Liver (tissue), 9 donors: Measurements from ENCODE around the gene SPRYD7. TPM values are rescaled to one million over a fixed set of nuclear protein-coding genes. Genes with fewer than 3 reads are reported as not detected.

Source experiments
- DNase-seq: peaks from one replicate; pipeline ENCODE4 v3.0.0-alpha.2; 2017; ENCODE audit warnings: low spot score
- H3K27ac ChIP-seq, 2 donors: one replicate each; pipeline ENCODE4 v1.7.0; 2013; ENCODE audit warnings: inconsistent platforms in 2 of 2, low read length in 2 of 2, control low read depth in 1 of 2, low read depth in 1 of 2, mild to moderate bottlenecking in 1 of 2
- H3K27me3 ChIP-seq, 4 donors: one replicate each; pipeline versions ENCODE4 v1.6.1 to v1.7.0; 2013; ENCODE audit warnings: low read length in 3 of 4, inconsistent platforms in 1 of 4, mild to moderate bottlenecking in 1 of 4, moderate library complexity in 1 of 4; ENCODE audit not compliant: control insufficient read depth in 4 of 4, insufficient read depth in 4 of 4
- H3K36me3 ChIP-seq, 4 donors: one replicate each; pipeline versions ENCODE4 v1.6.1 to v1.7.0; 2013; ENCODE audit warnings: low read length in 3 of 4, mild to moderate bottlenecking in 3 of 4, low read depth in 1 of 4, moderate library complexity in 1 of 4; ENCODE audit not compliant: control insufficient read depth in 4 of 4, insufficient read depth in 3 of 4
- H3K4me1 ChIP-seq, 4 donors: one replicate each; pipeline versions ENCODE4 v1.6.1 to v1.7.0; 2013; ENCODE audit warnings: low read length in 3 of 4, mild to moderate bottlenecking in 3 of 4, moderate library complexity in 1 of 4; ENCODE audit not compliant: control insufficient read depth in 4 of 4, insufficient read depth in 4 of 4
- H3K4me3 ChIP-seq, 3 donors: one replicate each; pipeline versions ENCODE4 v1.6.1 to v1.7.0; 2013; ENCODE audit warnings: low read length in 3 of 3, control low read depth in 1 of 3, low read depth in 1 of 3, mild to moderate bottlenecking in 1 of 3
- H3K9ac ChIP-seq, 2 donors: one replicate each; pipeline ENCODE4 v1.7.0; 2013; ENCODE audit warnings: low read length in 2 of 2, mild to moderate bottlenecking in 2 of 2, moderate library complexity in 2 of 2, control low read depth in 1 of 2, low read depth in 1 of 2
- H3K9me3 ChIP-seq, 4 donors: one replicate each; pipeline versions ENCODE4 v1.6.1 to v1.7.0; 2013; ENCODE audit warnings: low read length in 3 of 4; ENCODE audit not compliant: control insufficient read depth in 4 of 4
- ATF3 ChIP-seq: IDR thresholded peaks from 2 replicates; pipeline ENCODE4 v1.6.1; 2016; ENCODE audit warnings: antibody characterized with exemption
- CTCF ChIP-seq: fragments of 150-350 bp; IDR thresholded peaks from 2 replicates; pipeline ENCODE4 v1.5.1; 2017; ENCODE audit warnings: improper control_type of control experiment, low read depth, low read length; ENCODE audit not compliant: missing input control
- EGR1 ChIP-seq, 2 donors: IDR thresholded peaks; 2 replicates each; pipeline ENCODE4 v1.6.1; 2016 to 2018; ENCODE audit warnings: antibody characterized with exemption in 2 of 2, low read depth in 2 of 2
- FOXA1 ChIP-seq: IDR thresholded peaks from 2 replicates; pipeline ENCODE4 v1.6.1; 2016; ENCODE audit warnings: antibody characterized with exemption
- FOXA2 ChIP-seq: IDR thresholded peaks from 2 replicates; pipeline ENCODE4 v1.6.1; 2016; ENCODE audit warnings: antibody characterized with exemption
- GABPA ChIP-seq, 2 donors: IDR thresholded peaks in 1 of 2; conservative IDR thresholded peaks in 1 of 2; 2 replicates each; pipeline ENCODE4 v1.6.1; 2016; ENCODE audit warnings: antibody characterized with exemption in 2 of 2, mild to moderate bottlenecking in 1 of 2, moderate library complexity in 1 of 2
- HNF4A ChIP-seq, 2 donors: conservative IDR thresholded peaks; 2 replicates each; pipeline ENCODE4 v1.6.1; 2016; ENCODE audit warnings: antibody characterized with exemption in 2 of 2, mild to moderate bottlenecking in 2 of 2
- JUND ChIP-seq, 2 donors: IDR thresholded peaks; 2 replicates each; pipeline ENCODE4 v1.6.1; 2016; ENCODE audit warnings: antibody characterized with exemption in 2 of 2
- MAX ChIP-seq: IDR thresholded peaks from 2 replicates; pipeline ENCODE4 v1.6.1; 2016; ENCODE audit warnings: antibody characterized with exemption
- NR2F2 ChIP-seq: IDR thresholded peaks from 2 replicates; pipeline ENCODE4 v1.6.1; 2016; ENCODE audit warnings: antibody characterized with exemption
- RAD21 ChIP-seq, 2 donors: IDR thresholded peaks; 2 replicates each; pipeline ENCODE4 v1.6.1; 2016; ENCODE audit warnings: antibody characterized with exemption in 2 of 2, mild to moderate bottlenecking in 2 of 2
- REST ChIP-seq: IDR thresholded peaks from 2 replicates; pipeline ENCODE4 v1.6.1; 2016; ENCODE audit warnings: antibody characterized with exemption, mild to moderate bottlenecking
- RXRA ChIP-seq, 2 donors: IDR thresholded peaks; 2 replicates each; pipeline ENCODE4 v1.6.1; 2017 to 2018; ENCODE audit warnings: antibody characterized with exemption in 2 of 2, mild to moderate bottlenecking in 1 of 2
- SP1 ChIP-seq: IDR thresholded peaks from 2 replicates; pipeline ENCODE4 v1.6.1; 2018; ENCODE audit warnings: antibody characterized with exemption, mild to moderate bottlenecking
- TAF1 ChIP-seq: conservative IDR thresholded peaks from 2 replicates; pipeline ENCODE4 v1.6.1; 2016; ENCODE audit warnings: antibody characterized with exemption, mild to moderate bottlenecking
- YY1 ChIP-seq: IDR thresholded peaks from 2 replicates; pipeline ENCODE4 v1.6.1; 2016; ENCODE audit warnings: antibody characterized with exemption, mild to moderate bottlenecking
- ZBTB33 ChIP-seq: IDR thresholded peaks from 2 replicates; pipeline ENCODE4 v1.6.1; 2016; ENCODE audit warnings: antibody characterized with exemption
- WGBS: extraction: QIAGEN DNeasy Blood & Tissue Kit; methylation state at CpG from one replicate; pipeline ENCODE4 v1.1.7; 2013; 5-methylcytosine and 5-hydroxymethylcytosine counted together
- polyA plus RNA-seq, 2 donors: library from polyadenylated mRNA; stranded (reverse) in 1 of 2; unstranded in 1 of 2; fragments of 200-250 nt in 1 of 2; fragments of >200 nt in 1 of 2; fragmentation: Nextera tagmentation in 1 of 2; extraction: Ambion mirVana in 1 of 2; gene quantifications; one replicate each; pipeline versions ENCODE4 v1.2.1 to v1.2.3, GENCODE V29; 2013 to 2015
- total RNA-seq, 2 donors: library from RNA; depleted of rRNA; stranded (reverse); fragments of >200 nt; gene quantifications; one replicate each; pipeline ENCODE4 v1.2.3, GENCODE V29; 2014
- donor health status: healthy.
- donor health status: healthy.
- donor health status: healthy.
- donor health status: healthy.
- donor health status: healthy.

Gene SPRYD7
- total and polyA plus RNA-seq, 4 donors = 3.7 to 10.1 (median 4.8) TPM

GRCh38 chr13:49933511-49933910 lies 2.6 kb downstream of the SPRYD7 start:
- H3K9me3 ChIP-seq = no peaks in the 10 kb centered on the region
- no peak for DNase-seq
- H3K27me3 ChIP-seq = no peaks in the 10 kb centered on the region
- H3K27ac ChIP-seq = no peak overlapping the region
- peaks cover 0 to 2% (median 0%) of the 10 kb centered on the region in 4 donors for H3K36me3 ChIP-seq
- no peak overlapping the region for H3K4me3 ChIP-seq
- peaks cover 8 to 29% (median 17%) of the 10 kb centered on the region in 4 donors for H3K4me1 ChIP-seq
- H3K9ac ChIP-seq = no peak overlapping the region
- TF ChIP-seq RAD21 (IDR thresholded peaks at IDR 0.05) (no peak), TAF1 (no peak), YY1 (no peak), HNF4A (conservative IDR thresholded peaks at IDR 0.05) (no peak), CTCF (no peak), NR2F2 (no peak), FOXA2 (no peak), FOXA1 (no peak), GABPA (IDR thresholded peaks at IDR 0.05 in 1 of 2, conservative IDR thresholded peaks at IDR 0.05 in 1 of 2) (no peak), REST (no peak), ATF3 (no peak), RXRA (IDR thresholded peaks at IDR 0.05) (no peak), EGR1 (IDR thresholded peaks at IDR 0.05; ENCODE audit: low read depth in 2 of 2) (no peak), ZBTB33 (no peak)
- WGBS = 97% methylated on average over 7 of the region's 7 CpGs

- Histone ChIP-seq H3K36me3 (peaks cover 0 to 4% (median 3%) of the 10 kb centered on the region in 4 donors), H3K27me3 (no peaks in the 10 kb centered on the region), H3K9me3 (no peaks in the 10 kb centered on the region), H3K27ac (no peak overlapping the region), H3K9ac (no peak overlapping the region), H3K4me3 (no peak overlapping the region), H3K4me1 (peaks cover 6 to 25% (median 13%) of the 10 kb centered on the region in 4 donors)
- no peak for TF ChIP-seq HNF4A (conservative IDR thresholded peaks at IDR 0.05)
- TF ChIP-seq CTCF = no peak
- no peak for TF ChIP-seq REST
- no peak for TF ChIP-seq YY1
- no peak for TF ChIP-seq JUND (IDR thresholded peaks at IDR 0.05)
- no peak for TF ChIP-seq RAD21 (IDR thresholded peaks at IDR 0.05)
- no peak for TF ChIP-seq FOXA2
- TF ChIP-seq TAF1 = no peak
- no peak for TF ChIP-seq GABPA (IDR thresholded peaks at IDR 0.05 in 1 of 2, conservative IDR thresholded peaks at IDR 0.05 in 1 of 2)
- no peak for TF ChIP-seq SP1
- TF ChIP-seq RXRA (IDR thresholded peaks at IDR 0.05) = no peak
- no peak for TF ChIP-seq NR2F2
- TF ChIP-seq MAX = no peak
- no peak for TF ChIP-seq EGR1 (IDR thresholded peaks at IDR 0.05; ENCODE audit: low read depth in 2 of 2)
- no peak for DNase-seq
- WGBS = 34% methylated on average over 1 of the region's 1 CpG
These were observed 3.3 kb downstream of the SPRYD7 start for GRCh38 chr13:49932868-49933267.
